Jurkat, Clone E6-1 (cell line): ENCODE results near the gene TESMIN.

Experiments
- DNase-seq: peaks from one replicate; pipeline ENCODE4 v3.0.0-alpha.2; 2011; ENCODE audit warnings: low read depth, low spot score
- H3K4me3 ChIP-seq: 2 replicates; pipeline ENCODE4 v1.5.1; 2011; ENCODE audit warnings: mild to moderate bottlenecking, low read length, control low read depth, moderate library complexity

Gene TESMIN

GRCh38 chr11:68688881-68689280 lies 62.4 kb downstream of the TESMIN start:
- H3K4me3 ChIP-seq: no peak overlapping the region
- no peak for DNase-seq

- no peak for DNase-seq
- no peak overlapping the region for H3K4me3 ChIP-seq
Measured at GRCh38 chr11:68687986-68688385, 63.3 kb downstream of the TESMIN start.

GRCh38 chr11:68687311-68687710 lies 64.0 kb downstream of the TESMIN start:
- no peak for DNase-seq
- H3K4me3 ChIP-seq: no peak overlapping the region

GRCh38 chr11:68686486-68686885 lies 64.8 kb downstream of the TESMIN start:
- DNase-seq: no peak
- H3K4me3 ChIP-seq: no peak overlapping the region

GRCh38 chr11:68685656-68686380 lies 65.5 kb downstream of the TESMIN start:
- H3K4me3 ChIP-seq: no peak overlapping the region
- DNase-seq: no peak

- no peak within 1 kb of the TSS for H3K4me3 ChIP-seq
- DNase-seq: no peak
Measured at GRCh38 chr11:68684385-68685356, 66.6 kb downstream of the TESMIN start, which contains the start of gene GAL. Gene GAL, plus strand, starts transcription at chr11:68684544. Its CDS starts 380 bp downstream, at chr11:68684924.

GRCh38 chr11:68683536-68684384 lies 67.6 kb downstream of the TESMIN start:
- DNase-seq: no peak
- H3K4me3 ChIP-seq: no peak overlapping the region

GRCh38 chr11:68683121-68683520 lies 68.2 kb downstream of the TESMIN start:
- H3K4me3 ChIP-seq: no peak overlapping the region
- DNase-seq: no peak

- DNase-seq: no peak
- no peak overlapping the region for H3K4me3 ChIP-seq
Measured at GRCh38 chr11:68682531-68682961, 68.8 kb downstream of the TESMIN start.

- no peak overlapping the region for H3K4me3 ChIP-seq
- no peak for DNase-seq
Measured at GRCh38 chr11:68680541-68681231, 70.6 kb downstream of the TESMIN start.

GRCh38 chr11:68678031-68678441 lies 73.3 kb downstream of the TESMIN start:
- no peak for DNase-seq
- no peak overlapping the region for H3K4me3 ChIP-seq

- DNase-seq: no peak
- H3K4me3 ChIP-seq: no peak overlapping the region
Measured at GRCh38 chr11:68677432-68677831, 73.9 kb downstream of the TESMIN start.

- no peak overlapping the region for H3K4me3 ChIP-seq
- no peak for DNase-seq
Measured at GRCh38 chr11:68674461-68674860, 76.9 kb downstream of the TESMIN start.

GRCh38 chr11:68673991-68674390 lies 77.3 kb downstream of the TESMIN start:
- no peak for DNase-seq
- no peak overlapping the region for H3K4me3 ChIP-seq

GRCh38 chr11:68673306-68673945 lies 77.9 kb downstream of the TESMIN start:
- H3K4me3 ChIP-seq: no peak overlapping the region
- no peak for DNase-seq

- DNase-seq: no peak
- H3K4me3 ChIP-seq: no peak overlapping the region
Measured at GRCh38 chr11:68670208-68670992, 80.9 kb downstream of the TESMIN start.

GRCh38 chr11:68669301-68670090 lies 81.8 kb downstream of the TESMIN start:
- H3K4me3 ChIP-seq: no peak overlapping the region
- no peak for DNase-seq
